HepG2 (cell line): ENCODE results near the gene HDDC3. TPM values are rescaled to one million over a fixed set of nuclear protein-coding genes. Genes with fewer than 3 reads are reported as not detected.

Experiments
- BRD4 ChIP-seq: sonication (generic); formaldehyde crosslinking; IDR thresholded peaks from 2 replicates; pipeline ENCODE4 v1.4.0; 2020; ENCODE audit warnings: missing genetic modification reagents
- CHCHD3 ChIP-seq: sonication (generic); formaldehyde crosslinking; IDR thresholded peaks from 2 replicates; pipeline ENCODE4 v1.8.0; 2022; ENCODE audit warnings: mild to moderate bottlenecking, missing genetic modification reagents, moderate library complexity
- FOSL2 ChIP-seq: sonication (generic); formaldehyde crosslinking; IDR thresholded peaks from 2 replicates; pipeline ENCODE4 v1.4.0; 2020; ENCODE audit warnings: missing genetic modification reagents
- HIC2 ChIP-seq: sonication (generic); formaldehyde crosslinking; IDR thresholded peaks from 2 replicates; pipeline ENCODE4 v1.9.0; 2022; ENCODE audit warnings: low read depth, missing genetic modification reagents
- HNF4G ChIP-seq, 2 experiments: sonication (generic) in 1 of 2; formaldehyde crosslinking in 1 of 2; IDR thresholded peaks; 2 replicates each; pipeline versions ENCODE4 v1.4.0 to v1.6.1; 2011 to 2020; ENCODE audit warnings: borderline replicate concordance in 2 of 2, low read depth in 2 of 2, mild to moderate bottlenecking in 2 of 2, low read length in 1 of 2, missing genetic modification reagents in 1 of 2, moderate library complexity in 1 of 2
- JUN ChIP-seq: sonication (generic); formaldehyde crosslinking; IDR thresholded peaks from 2 replicates; pipeline ENCODE4 v1.4.0; 2020; ENCODE audit warnings: mild to moderate bottlenecking, missing genetic modification reagents
- KDM4B ChIP-seq: sonication (generic); formaldehyde crosslinking; IDR thresholded peaks from 2 replicates; pipeline ENCODE4 v1.4.0; 2020; ENCODE audit warnings: missing genetic modification reagents
- MXD1 ChIP-seq: sonication (generic); formaldehyde crosslinking; IDR thresholded peaks from 2 replicates; pipeline ENCODE4 v1.4.0; 2020; ENCODE audit warnings: mild to moderate bottlenecking, missing genetic modification reagents
- RFXAP ChIP-seq: sonication (generic); formaldehyde crosslinking; IDR thresholded peaks from 2 replicates; pipeline ENCODE4 v1.4.0; 2020; ENCODE audit warnings: missing genetic modification reagents, borderline replicate concordance
- RNF2 ChIP-seq: fragments of 450-650 bp; conservative IDR thresholded peaks from 2 replicates; pipeline ENCODE4 v1.6.1; 2016; ENCODE audit warnings: low read depth
- SMARCC2 ChIP-seq: fragments of 450-650 bp; IDR thresholded peaks from 2 replicates; pipeline ENCODE4 v1.6.1; 2017; ENCODE audit warnings: antibody characterized with exemption, mild to moderate bottlenecking
- TMF1 ChIP-seq: sonication (generic); formaldehyde crosslinking; IDR thresholded peaks from 2 replicates; pipeline ENCODE4 v1.8.1; 2022; ENCODE audit warnings: low read depth, missing genetic modification reagents
- ZNF12 ChIP-seq: sonication (generic); formaldehyde crosslinking; IDR thresholded peaks from 2 replicates; pipeline ENCODE4 v1.5.0; 2020; ENCODE audit warnings: missing genetic modification reagents
- ZNF329 ChIP-seq: sonication (generic); formaldehyde crosslinking; IDR thresholded peaks from 2 replicates; pipeline ENCODE4 v1.9.0; 2021; ENCODE audit warnings: low read depth, mild to moderate bottlenecking, missing genetic modification reagents
- ZNF382 ChIP-seq: sonication (generic); formaldehyde crosslinking; IDR thresholded peaks from 2 replicates; pipeline ENCODE4 v1.5.0; 2020; ENCODE audit warnings: missing genetic modification reagents, mild to moderate bottlenecking, borderline replicate concordance
- ZNF441 ChIP-seq: sonication (generic); formaldehyde crosslinking; IDR thresholded peaks from 2 replicates; pipeline ENCODE4 v1.7.0; 2021; ENCODE audit warnings: missing genetic modification reagents, borderline replicate concordance
- ZNF451 ChIP-seq: sonication (generic); formaldehyde crosslinking; IDR thresholded peaks from 2 replicates; pipeline ENCODE4 v1.5.0; 2020; ENCODE audit warnings: mild to moderate bottlenecking, missing genetic modification reagents
- ZNF543 ChIP-seq: sonication (generic); formaldehyde crosslinking; IDR thresholded peaks from 2 replicates; pipeline ENCODE4 v1.4.0; 2020; ENCODE audit warnings: mild to moderate bottlenecking, missing genetic modification reagents
- ZNF710 ChIP-seq: sonication (generic); formaldehyde crosslinking; IDR thresholded peaks from 2 replicates; pipeline ENCODE4 v1.5.0; 2020; ENCODE audit warnings: mild to moderate bottlenecking, missing genetic modification reagents, borderline replicate concordance
- ZNF772 ChIP-seq: sonication (generic); formaldehyde crosslinking; IDR thresholded peaks from 2 replicates; pipeline ENCODE4 v1.5.0; 2020; ENCODE audit warnings: mild to moderate bottlenecking, missing genetic modification reagents
- polyA plus RNA-seq, 8 experiments: library from polyadenylated mRNA; depleted of rRNA in 3 of 8; stranded (reverse) in 7 of 8; unstranded in 1 of 8; fragments of >200 nt; fragmentation: Illumina TruSeq in 4 of 8; extraction: Trizol in 4 of 8; gene quantifications; 2 replicates each; pipeline versions ENCODE4 v1.2.1 to v1.2.3, GENCODE V29; 2011 to 2016; ENCODE audit warnings: low read depth in 4 of 8, missing spikeins in 1 of 8, mixed read lengths in 1 of 8; ENCODE audit not compliant: insufficient read depth in 1 of 8
- total RNA-seq, 5 experiments: library from RNA; depleted of rRNA; stranded (reverse); fragments of >200 nt; fragmentation: Illumina TruSeq; extraction: Trizol; gene quantifications; 2 replicates each; pipeline ENCODE4 v1.2.3, GENCODE V29; 2016; ENCODE audit warnings: low read depth in 1 of 5
- TF ChIP-seq, protein P1 (sequence below): sonication (generic); formaldehyde crosslinking; IDR thresholded peaks from 2 replicates; pipeline ENCODE4 v1.4.0; 2020; ENCODE audit warnings: mild to moderate bottlenecking, missing genetic modification reagents
- TF ChIP-seq, protein P2 (sequence below): sonication (generic); formaldehyde crosslinking; IDR thresholded peaks from 2 replicates; pipeline ENCODE4 v1.5.0; 2020; ENCODE audit warnings: mild to moderate bottlenecking, missing genetic modification reagents

The HDDC3 gene
- total and polyA plus RNA-seq, 2 of the 13 experiments (the other 11 are each of a cell fraction or from before 2014, with no cell fraction given): 18.7 to 28.3 TPM

DNA sequence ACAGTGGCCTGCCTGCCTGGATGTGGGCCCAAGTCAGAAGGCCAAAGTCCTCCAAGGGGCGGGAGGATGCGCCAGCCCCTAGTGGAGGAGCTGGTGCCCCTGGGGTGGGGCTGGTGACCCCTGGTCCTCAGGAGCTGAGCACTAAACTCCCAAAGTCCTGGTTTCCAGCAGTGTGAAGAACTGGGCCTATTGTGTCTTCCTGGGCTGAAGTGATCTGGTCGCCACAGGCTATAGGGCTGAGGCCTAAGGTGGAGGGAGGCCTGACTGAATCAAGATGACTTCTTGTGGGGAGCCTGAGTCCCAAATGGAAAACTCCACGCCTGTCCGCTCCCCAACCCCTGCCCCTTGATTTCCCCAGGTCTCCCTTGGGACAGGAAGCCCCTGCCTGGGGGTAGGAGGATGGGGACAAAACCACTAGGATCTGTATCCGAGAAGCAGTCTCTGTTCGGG lies 48.8 kb downstream of the HDDC3 start (continued):
- TF ChIP-seq HIC2: no peak
- TF ChIP-seq RNF2: no peak
- peak; percentile 78 for TF ChIP-seq HNF4G (IDR thresholded peaks at IDR 0.05; ENCODE audit: borderline replicate concordance, low read depth, low read length)
- TF ChIP-seq HNF4G (CRISPR knock-in tag; IDR thresholded peaks at IDR 0.05; ENCODE audit: borderline replicate concordance, low read depth): no peak
- TF ChIP-seq TMF1 (CRISPR knock-in tag): no peak
- TF ChIP-seq, protein P1, sequence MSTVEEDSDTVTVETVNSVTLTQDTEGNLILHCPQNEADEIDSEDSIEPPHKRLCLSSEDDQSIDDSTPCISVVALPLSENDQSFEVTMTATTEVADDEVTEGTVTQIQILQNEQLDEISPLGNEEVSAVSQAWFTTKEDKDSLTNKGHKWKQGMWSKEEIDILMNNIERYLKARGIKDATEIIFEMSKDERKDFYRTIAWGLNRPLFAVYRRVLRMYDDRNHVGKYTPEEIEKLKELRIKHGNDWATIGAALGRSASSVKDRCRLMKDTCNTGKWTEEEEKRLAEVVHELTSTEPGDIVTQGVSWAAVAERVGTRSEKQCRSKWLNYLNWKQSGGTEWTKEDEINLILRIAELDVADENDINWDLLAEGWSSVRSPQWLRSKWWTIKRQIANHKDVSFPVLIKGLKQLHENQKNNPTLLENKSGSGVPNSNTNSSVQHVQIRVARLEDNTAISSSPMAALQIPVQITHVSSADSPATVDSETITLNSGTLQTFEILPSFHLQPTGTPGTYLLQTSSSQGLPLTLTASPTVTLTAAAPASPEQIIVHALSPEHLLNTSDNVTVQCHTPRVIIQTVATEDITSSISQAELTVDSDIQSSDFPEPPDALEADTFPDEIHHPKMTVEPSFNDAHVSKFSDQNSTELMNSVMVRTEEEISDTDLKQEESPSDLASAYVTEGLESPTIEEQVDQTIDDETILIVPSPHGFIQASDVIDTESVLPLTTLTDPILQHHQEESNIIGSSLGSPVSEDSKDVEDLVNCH: no peak
- no peak for TF ChIP-seq KDM4B
- TF ChIP-seq RFXAP (CRISPR knock-in tag): no peak
- TF ChIP-seq SMARCC2: no peak
- TF ChIP-seq CHCHD3 (CRISPR knock-in tag): no peak
- TF ChIP-seq MXD1 (CRISPR knock-in tag): no peak
- TF ChIP-seq, protein P2, sequence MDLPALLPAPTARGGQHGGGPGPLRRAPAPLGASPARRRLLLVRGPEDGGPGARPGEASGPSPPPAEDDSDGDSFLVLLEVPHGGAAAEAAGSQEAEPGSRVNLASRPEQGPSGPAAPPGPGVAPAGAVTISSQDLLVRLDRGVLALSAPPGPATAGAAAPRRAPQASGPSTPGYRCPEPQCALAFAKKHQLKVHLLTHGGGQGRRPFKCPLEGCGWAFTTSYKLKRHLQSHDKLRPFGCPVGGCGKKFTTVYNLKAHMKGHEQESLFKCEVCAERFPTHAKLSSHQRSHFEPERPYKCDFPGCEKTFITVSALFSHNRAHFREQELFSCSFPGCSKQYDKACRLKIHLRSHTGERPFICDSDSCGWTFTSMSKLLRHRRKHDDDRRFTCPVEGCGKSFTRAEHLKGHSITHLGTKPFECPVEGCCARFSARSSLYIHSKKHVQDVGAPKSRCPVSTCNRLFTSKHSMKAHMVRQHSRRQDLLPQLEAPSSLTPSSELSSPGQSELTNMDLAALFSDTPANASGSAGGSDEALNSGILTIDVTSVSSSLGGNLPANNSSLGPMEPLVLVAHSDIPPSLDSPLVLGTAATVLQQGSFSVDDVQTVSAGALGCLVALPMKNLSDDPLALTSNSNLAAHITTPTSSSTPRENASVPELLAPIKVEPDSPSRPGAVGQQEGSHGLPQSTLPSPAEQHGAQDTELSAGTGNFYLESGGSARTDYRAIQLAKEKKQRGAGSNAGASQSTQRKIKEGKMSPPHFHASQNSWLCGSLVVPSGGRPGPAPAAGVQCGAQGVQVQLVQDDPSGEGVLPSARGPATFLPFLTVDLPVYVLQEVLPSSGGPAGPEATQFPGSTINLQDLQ (CRISPR knock-in tag): no peak
- no peak for TF ChIP-seq ZNF710 (CRISPR knock-in tag)
- no peak for TF ChIP-seq ZNF451
- TF ChIP-seq ZNF772 (CRISPR knock-in tag): no peak
- TF ChIP-seq ZNF12 (CRISPR knock-in tag): no peak
- 0 out of 2 replicates have a peak, but pooled peaks have one; percentile 44 for TF ChIP-seq BRD4
- no peak for TF ChIP-seq ZNF441 (CRISPR knock-in tag)
- peak; percentile 28; the same call in 1 of the 2 replicates for TF ChIP-seq FOSL2
- no peak for TF ChIP-seq JUN (CRISPR knock-in tag)
- TF ChIP-seq ZNF543 (CRISPR knock-in tag): 0 out of 2 replicates have a peak, but pooled peaks have one; percentile 11
- no peak for TF ChIP-seq ZNF329 (CRISPR knock-in tag)
- TF ChIP-seq ZNF382: no peak
